Mucosa of descending colon (tissue), 3 donors: ENCODE measurements around the gene DAPK1. TPM values are rescaled to one million over a fixed set of nuclear protein-coding genes. Genes with fewer than 3 reads are reported as not detected.

Experiments used
- ATAC-seq: fragments of 200-7000 bp; cut with Tn5 transposase; one replicate; pipeline ENCODE4 v1.9.1; 2020; ENCODE audit warnings: mild to moderate bottlenecking, moderate library complexity
- DNase-seq, 3 donors: peaks; one replicate each; pipeline ENCODE4 v3.0.0-alpha.2; 2020
- H3K36me3 ChIP-seq: fragments of 200-600 bp; one replicate; pipeline ENCODE4 v1.8.0; 2021; ENCODE audit warnings: low read depth, mild to moderate bottlenecking
- H3K4me1 ChIP-seq: fragments of 200-600 bp; one replicate; pipeline ENCODE4 v1.8.0; 2021; ENCODE audit warnings: low read depth, mild to moderate bottlenecking
- H3K4me3 ChIP-seq: fragments of 200-600 bp; one replicate; pipeline ENCODE4 v1.8.0; 2021; ENCODE audit warnings: mild to moderate bottlenecking
- H3K9me3 ChIP-seq: fragments of 200-600 bp; one replicate; pipeline ENCODE4 v1.8.0; 2021; ENCODE audit warnings: mild to moderate bottlenecking
- intact Hi-C, 2 donors: fragments of 100-400 bp; cut with DNase I in 1 of 2; cut with micrococcal nuclease in 1 of 2; formaldehyde crosslinking; loops; one replicate each; pipeline versions ENCODE4 v1.11.0 to v1.11.1; 2022; cut with DNase I, micrococcal nuclease
- total RNA-seq, 3 donors: library from RNA; stranded (reverse); fragmentation: NEBNext Ultra II Directional in 2 of 3; extraction: Animal tissue kit (Norgen Biotek cat#: 25700) in 2 of 3; gene quantifications; one replicate each; pipeline versions ENCODE4 v1.2.1 to v1.2.4, GENCODE V29; 2021 to 2023
- TF ChIP-seq, protein P1 (sequence below): fragments of 200-600 bp; IDR thresholded peaks from one replicate; pipeline ENCODE4 v1.8.0; 2022; ENCODE audit warnings: antibody characterized with exemption, mild to moderate bottlenecking
- donor health status: DM: no; HTN: no; CAD: no; lungs with moderate emphysema.
- donor health status: DM: no; HTN: no; CAD: no.
- donor health status: DM: no; HTN: yes; CAD: no.

The DAPK1 gene
- total RNA-seq, 3 donors from 2014 or later = 22.2 to 98.7 (median 25.9) TPM

DNA sequence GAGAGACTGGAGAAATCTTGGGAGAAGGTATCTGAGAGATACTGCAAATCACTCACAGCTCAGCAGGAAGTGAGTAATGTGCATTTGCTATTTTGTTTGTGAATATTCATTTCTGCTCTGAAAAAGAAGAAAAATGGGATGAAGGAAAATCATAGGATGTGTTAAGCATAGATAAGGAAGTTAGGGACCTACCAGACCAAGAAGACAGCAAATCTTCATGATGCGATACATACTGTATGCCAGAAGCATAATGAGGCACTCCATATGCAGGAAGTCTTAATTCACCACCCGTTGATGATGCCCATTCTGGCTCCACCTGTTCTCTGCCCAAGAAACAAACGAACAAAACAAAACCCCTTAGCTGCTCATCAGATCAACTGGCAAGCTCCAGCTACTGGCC is 6.1 kb upstream of the DAPK1 start:
- DNase-seq (no peak), ATAC-seq (no peak)
- H3K9me3 ChIP-seq = no peaks in the 10 kb centered on the region
- H3K4me3 ChIP-seq = no peak overlapping the region
- TF ChIP-seq, protein P1, sequence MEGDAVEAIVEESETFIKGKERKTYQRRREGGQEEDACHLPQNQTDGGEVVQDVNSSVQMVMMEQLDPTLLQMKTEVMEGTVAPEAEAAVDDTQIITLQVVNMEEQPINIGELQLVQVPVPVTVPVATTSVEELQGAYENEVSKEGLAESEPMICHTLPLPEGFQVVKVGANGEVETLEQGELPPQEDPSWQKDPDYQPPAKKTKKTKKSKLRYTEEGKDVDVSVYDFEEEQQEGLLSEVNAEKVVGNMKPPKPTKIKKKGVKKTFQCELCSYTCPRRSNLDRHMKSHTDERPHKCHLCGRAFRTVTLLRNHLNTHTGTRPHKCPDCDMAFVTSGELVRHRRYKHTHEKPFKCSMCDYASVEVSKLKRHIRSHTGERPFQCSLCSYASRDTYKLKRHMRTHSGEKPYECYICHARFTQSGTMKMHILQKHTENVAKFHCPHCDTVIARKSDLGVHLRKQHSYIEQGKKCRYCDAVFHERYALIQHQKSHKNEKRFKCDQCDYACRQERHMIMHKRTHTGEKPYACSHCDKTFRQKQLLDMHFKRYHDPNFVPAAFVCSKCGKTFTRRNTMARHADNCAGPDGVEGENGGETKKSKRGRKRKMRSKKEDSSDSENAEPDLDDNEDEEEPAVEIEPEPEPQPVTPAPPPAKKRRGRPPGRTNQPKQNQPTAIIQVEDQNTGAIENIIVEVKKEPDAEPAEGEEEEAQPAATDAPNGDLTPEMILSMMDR = no peak
- no peaks in the 10 kb centered on the region for H3K36me3 ChIP-seq
- no peaks in the 10 kb centered on the region for H3K4me1 ChIP-seq
- intact Hi-C loops = loop anchor here in 1 of 2 donors (10.0 kb wide), 2 partner anchors 123 to 153 kb away; no protein-coding TSS in a partner anchor

DNA sequence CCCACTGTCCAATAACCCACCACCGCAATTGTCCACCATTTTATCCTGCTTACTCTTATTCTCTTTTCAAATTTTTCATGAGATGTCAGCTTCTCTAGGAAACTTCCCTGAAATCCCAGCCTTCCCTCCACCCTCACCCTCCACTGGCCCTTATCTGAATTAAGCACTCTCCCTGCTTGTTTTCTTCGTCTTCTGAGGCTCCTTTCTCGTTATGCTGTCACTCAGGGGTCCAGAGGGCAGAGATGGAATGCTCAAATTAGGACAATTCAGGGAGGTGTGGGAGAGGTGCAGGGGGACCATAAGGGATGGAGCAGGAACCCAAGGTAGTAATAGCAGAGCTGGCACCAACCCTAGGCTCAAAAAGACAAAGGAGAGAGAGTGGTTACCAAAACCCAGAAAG is 5.0 kb upstream of the DAPK1 start:
- no peak for DNase-seq
- Histone ChIP-seq H3K9me3 (no peaks in the 10 kb centered on the region), H3K4me3 (no peak overlapping the region), H3K4me1 (peaks cover 2% of the 10 kb centered on the region), H3K36me3 (no peaks in the 10 kb centered on the region)
- no peak for ATAC-seq
- intact Hi-C loops = loop anchor here in 1 of 2 donors (10.0 kb wide), 2 partner anchors 122 to 152 kb away; no protein-coding TSS in a partner anchor
- TF ChIP-seq, protein P1 = no peak

DNA sequence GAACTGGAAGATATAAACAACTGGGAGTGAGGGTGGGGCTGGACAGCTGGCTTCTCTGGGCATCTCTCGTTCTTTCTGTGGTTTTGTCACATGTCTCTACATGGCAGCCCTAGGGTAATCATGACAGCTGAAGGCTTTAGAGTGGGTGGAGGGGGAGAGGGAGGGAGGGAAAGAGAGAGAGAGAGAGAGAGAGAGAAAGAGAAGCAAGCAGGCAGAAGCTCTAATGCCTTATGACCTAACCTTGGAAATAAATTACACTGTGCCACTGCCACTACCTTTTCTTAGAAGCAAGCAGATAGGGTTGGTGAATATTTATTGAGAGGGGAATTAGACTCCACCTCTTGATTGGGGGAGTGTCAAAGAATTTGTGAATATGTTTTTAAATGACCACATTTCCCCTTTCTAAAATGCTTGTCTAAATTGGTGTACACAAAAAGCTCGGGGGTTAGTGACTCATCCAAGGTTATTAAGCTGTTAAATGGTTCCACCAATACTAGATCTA is 2.6 kb upstream of the DAPK1 start:
- TF ChIP-seq, protein P1 = no peak
- H3K9me3 ChIP-seq = no peaks in the 10 kb centered on the region
- DNase-seq (no peak), ATAC-seq (no peak)
- H3K4me1 ChIP-seq = peaks cover 16% of the 10 kb centered on the region
- H3K36me3 ChIP-seq = no peaks in the 10 kb centered on the region
- intact Hi-C loops = loop anchor here in 1 of 2 donors (10.0 kb wide), 2 partner anchors 120 to 150 kb away; no protein-coding TSS in a partner anchor
- no peak overlapping the region for H3K4me3 ChIP-seq

DNA sequence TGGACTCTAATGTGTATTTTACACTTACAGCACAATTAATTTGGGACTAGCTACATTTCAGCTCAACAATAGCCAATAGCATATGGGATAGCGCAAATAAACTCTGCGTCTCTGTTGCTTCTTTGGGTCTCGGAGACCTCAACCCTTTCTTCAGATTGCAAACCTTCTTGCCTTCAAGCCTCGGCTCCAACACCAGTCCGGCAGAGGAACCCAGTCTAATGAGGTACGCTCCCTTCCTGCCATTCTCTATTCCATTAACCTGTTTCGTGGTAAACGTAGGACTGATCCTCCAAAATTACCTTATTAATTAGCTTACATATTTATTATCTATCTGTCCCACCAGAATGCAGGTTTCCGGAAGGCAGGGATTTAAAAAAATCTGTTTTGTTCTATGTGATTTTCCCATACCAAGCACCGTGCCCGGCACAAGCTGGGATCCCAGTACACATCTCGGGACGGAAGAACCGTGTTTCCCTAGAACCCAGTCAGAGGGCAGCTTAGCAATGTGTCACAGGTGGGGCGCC is 525 bp upstream of the DAPK1 start:
- ATAC-seq (no peak), DNase-seq (no peak)
- no peak overlapping the region for H3K4me3 ChIP-seq
- no peaks in the 10 kb centered on the region for H3K36me3 ChIP-seq
- H3K9me3 ChIP-seq = no peaks in the 10 kb centered on the region
- intact Hi-C loops = loop anchor here in 1 of 2 donors (10.0 kb wide), 2 partner anchors 118 to 148 kb away; no protein-coding TSS in a partner anchor
- peaks cover 16% of the 10 kb centered on the region for H3K4me1 ChIP-seq
- TF ChIP-seq, protein P1 = no peak

DNA sequence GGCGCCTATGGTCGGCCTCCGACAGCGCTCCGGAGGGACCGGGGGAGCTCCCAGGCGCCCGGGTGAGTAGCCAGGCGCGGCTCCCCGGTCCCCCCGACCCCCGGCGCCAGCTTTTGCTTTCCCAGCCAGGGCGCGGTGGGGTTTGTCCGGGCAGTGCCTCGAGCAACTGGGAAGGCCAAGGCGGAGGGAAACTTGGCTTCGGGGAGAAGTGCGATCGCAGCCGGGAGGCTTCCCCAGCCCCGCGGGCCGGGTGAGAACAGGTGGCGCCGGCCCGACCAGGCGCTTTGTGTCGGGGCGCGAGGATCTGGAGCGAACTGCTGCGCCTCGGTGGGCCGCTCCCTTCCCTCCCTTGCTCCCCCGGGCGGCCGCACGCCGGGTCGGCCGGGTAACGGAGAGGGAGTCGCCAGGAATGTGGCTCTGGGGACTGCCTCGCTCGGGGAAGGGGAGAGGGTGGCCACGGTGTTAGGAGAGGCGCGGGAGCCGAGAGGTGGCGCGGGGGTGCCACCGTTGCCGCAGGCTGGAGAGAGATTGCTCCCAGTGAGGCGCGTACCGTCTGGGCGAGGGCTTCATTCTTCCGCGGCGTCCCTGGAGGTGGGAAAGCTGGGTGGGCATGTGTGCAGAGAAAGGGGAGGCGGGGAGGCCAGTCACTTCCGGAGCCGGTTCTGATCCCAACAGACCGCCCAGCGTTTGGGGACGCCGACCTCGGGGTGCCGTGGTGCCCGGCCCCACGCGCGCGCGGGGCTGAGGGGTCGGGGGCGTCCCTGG is 561 bp downstream of the DAPK1 start:
- ATAC-seq (peak; percentile 62), DNase-seq (peak in 1 of 3 donors; percentile 62)
- intact Hi-C loops = loop anchor here in 1 of 2 donors (10.0 kb wide), 2 partner anchors 117 to 147 kb away; no protein-coding TSS in a partner anchor
- Histone ChIP-seq H3K4me3 (peak overlapping the region; percentile 21), H3K4me1 (peaks cover 16% of the 10 kb centered on the region), H3K9me3 (no peaks in the 10 kb centered on the region), H3K36me3 (no peaks in the 10 kb centered on the region)
- TF ChIP-seq, protein P1 = no peak
